Gastrocnemius medialis (tissue), 4 donors: ENCODE measurements around the gene EIF2S1. TPM values are rescaled to one million over a fixed set of nuclear protein-coding genes. Genes with fewer than 3 reads are reported as not detected.

Experiments
- ATAC-seq, 2 donors: fragments of 150-250 bp; one replicate each; pipeline ENCODE4 v1.9.1; 2016
- DNase-seq, 2 donors: peaks; one replicate each; pipeline ENCODE4 v3.0.0-alpha.2; 2019
- H3K27ac ChIP-seq, 4 donors: fragments of 200-600 bp; sonication (generic); 1 replicate in 1 of 4; 2 replicates in 3 of 4; pipeline ENCODE4 v1.5.1; 2016 to 2018; ENCODE audit warnings: mild to moderate bottlenecking in 2 of 4, moderate library complexity in 1 of 4
- H3K27me3 ChIP-seq, 3 donors: fragments of 200-600 bp; sonication (generic) in 2 of 3; 1 replicate in 1 of 3; 2 replicates in 2 of 3; pipeline versions ENCODE4 v1.5.1 to v1.6.0; 2016 to 2019; ENCODE audit warnings: mild to moderate bottlenecking in 1 of 3, moderate library complexity in 1 of 3
- H3K36me3 ChIP-seq, 2 donors: fragments of 200-600 bp; sonication (generic) in 1 of 2; one replicate each; pipeline ENCODE4 v1.5.1; 2017 to 2018
- H3K4me1 ChIP-seq, 2 donors: fragments of 200-600 bp; sonication (generic) in 1 of 2; one replicate each; pipeline ENCODE4 v1.5.1; 2016 to 2017; ENCODE audit warnings: mild to moderate bottlenecking in 2 of 2
- H3K4me3 ChIP-seq, 4 donors: fragments of 200-600 bp; sonication (generic) in 3 of 4; 1 replicate in 1 of 4; 2 replicates in 3 of 4; pipeline ENCODE4 v1.5.1; 2016 to 2019; ENCODE audit warnings: mild to moderate bottlenecking in 2 of 4
- H3K9me3 ChIP-seq, 3 donors: fragments of 200-600 bp; sonication (generic) in 2 of 3; 1 replicate in 1 of 3; 2 replicates in 2 of 3; pipeline ENCODE4 v1.5.1; 2016 to 2019
- CTCF ChIP-seq, 5 experiments: fragments of 450-650 bp in 3 of 5; fragments of 200-600 bp in 2 of 5; sonication (generic) in 2 of 5; IDR thresholded peaks in 4 of 5; conservative IDR thresholded peaks in 1 of 5; 1 replicate in 4 of 5; 2 replicates in 1 of 5; pipeline ENCODE4 v1.5.1; 2016 to 2019; ENCODE audit warnings: antibody characterized with exemption in 5 of 5, mild to moderate bottlenecking in 3 of 5, moderate library complexity in 3 of 5
- POLR2A ChIP-seq, 2 donors: fragments of 450-650 bp; IDR thresholded peaks; one replicate each; pipeline ENCODE4 v1.6.1; 2017; ENCODE audit warnings: antibody characterized with exemption in 2 of 2, mild to moderate bottlenecking in 2 of 2, moderate library complexity in 2 of 2
- in situ Hi-C, 4 donors: fragments of 200-750 bp; cut with MboI; loops; one replicate each; pipeline versions ENCODE4 v1.15.0 to v1.8.0; 2017; ENCODE audit warnings: low sequenced_read_pairs in 4 of 4
- intact Hi-C: fragments of 100-400 bp; cut with DNase I; formaldehyde crosslinking; loops from one replicate; pipeline ENCODE4 v1.15.1; 2023; ENCODE audit warnings: low total_unique reads
- total RNA-seq, 4 donors: library from RNA; depleted of rRNA; stranded (reverse); fragments of >200 nt; gene quantifications; one replicate each; pipeline versions ENCODE4 v1.1.0 to v1.2.3, GENCODE V29; 2016

The EIF2S1 gene
- total RNA-seq, 4 donors from 2014 or later: 87.7 to 164 (median 129) TPM

GRCh38 chr14:67389811-67390534 is 29.8 kb downstream of the EIF2S1 start:
- Histone ChIP-seq H3K36me3 (peaks cover 0 to 16% of the 10 kb centered on the region in 2 donors), H3K4me1 (no peaks in the 10 kb centered on the region), H3K27ac (no peak overlapping the region), H3K9me3 (no peaks in the 10 kb centered on the region), H3K4me3 (no peak overlapping the region), H3K27me3 (no peaks in the 10 kb centered on the region)
- ATAC-seq (no peak), DNase-seq (no peak)
- in situ Hi-C loops: no loop called here
- intact Hi-C loops: no loop called here
- TF ChIP-seq POLR2A (IDR thresholded peaks at IDR 0.05) (no peak), CTCF (IDR thresholded peaks at IDR 0.05 in 4 of 5, conservative IDR thresholded peaks at IDR 0.05 in 1 of 5) (no peak)

GRCh38 chr14:67391268-67391667 is 31.1 kb downstream of the EIF2S1 start:
- Histone ChIP-seq H3K4me3 (no peak overlapping the region), H3K9me3 (no peaks in the 10 kb centered on the region), H3K4me1 (no peaks in the 10 kb centered on the region), H3K27ac (no peak overlapping the region), H3K27me3 (no peaks in the 10 kb centered on the region), H3K36me3 (peaks cover 0 to 3% of the 10 kb centered on the region in 2 donors)
- in situ Hi-C loops (no loop called here), intact Hi-C loops (no loop called here)
- TF ChIP-seq POLR2A (IDR thresholded peaks at IDR 0.05) (no peak), CTCF (IDR thresholded peaks at IDR 0.05 in 4 of 5, conservative IDR thresholded peaks at IDR 0.05 in 1 of 5) (no peak)
- ATAC-seq (no peak), DNase-seq (no peak)

GRCh38 chr14:67392123-67392522 is 32.0 kb downstream of the EIF2S1 start:
- TF ChIP-seq POLR2A (IDR thresholded peaks at IDR 0.05) (no peak), CTCF (IDR thresholded peaks at IDR 0.05 in 4 of 5, conservative IDR thresholded peaks at IDR 0.05 in 1 of 5) (no peak)
- no peaks in the 10 kb centered on the region for H3K27me3 ChIP-seq
- H3K4me1 ChIP-seq: no peaks in the 10 kb centered on the region
- no peak overlapping the region for H3K4me3 ChIP-seq
- in situ Hi-C loops: no loop called here
- H3K27ac ChIP-seq: no peak overlapping the region
- intact Hi-C loops: no loop called here
- no peaks in the 10 kb centered on the region for H3K9me3 ChIP-seq
- no peaks in the 10 kb centered on the region for H3K36me3 ChIP-seq
- no peak for DNase-seq
- no peak for ATAC-seq

GRCh38 chr14:67392800-67393199 is 32.7 kb downstream of the EIF2S1 start:
- H3K36me3 ChIP-seq: no peaks in the 10 kb centered on the region
- ATAC-seq (no peak), DNase-seq (no peak)
- no peak for TF ChIP-seq POLR2A (IDR thresholded peaks at IDR 0.05)
- TF ChIP-seq CTCF (IDR thresholded peaks at IDR 0.05 in 4 of 5, conservative IDR thresholded peaks at IDR 0.05 in 1 of 5): no peak
- H3K4me3 ChIP-seq: no peak overlapping the region
- no peaks in the 10 kb centered on the region for H3K4me1 ChIP-seq
- intact Hi-C loops (no loop called here), in situ Hi-C loops (no loop called here)
- no peaks in the 10 kb centered on the region for H3K9me3 ChIP-seq
- no peak overlapping the region for H3K27ac ChIP-seq
- no peaks in the 10 kb centered on the region for H3K27me3 ChIP-seq

GRCh38 chr14:67393689-67394088 is 33.6 kb downstream of the EIF2S1 start:
- intact Hi-C loops: no loop called here
- H3K9me3 ChIP-seq: no peaks in the 10 kb centered on the region
- H3K4me1 ChIP-seq: no peaks in the 10 kb centered on the region
- H3K4me3 ChIP-seq: no peak overlapping the region
- H3K36me3 ChIP-seq: no peaks in the 10 kb centered on the region
- in situ Hi-C loops: no loop called here
- DNase-seq (no peak), ATAC-seq (no peak)
- no peak overlapping the region for H3K27ac ChIP-seq
- no peaks in the 10 kb centered on the region for H3K27me3 ChIP-seq
- no peak for TF ChIP-seq POLR2A (IDR thresholded peaks at IDR 0.05)
- TF ChIP-seq CTCF (IDR thresholded peaks at IDR 0.05 in 4 of 5, conservative IDR thresholded peaks at IDR 0.05 in 1 of 5): no peak
